HG03354 (cell line): Measurements from ENCODE around the gene NUDT4.
"Not testable (repeated sequence)": the region's sequence is repeated elsewhere in the genome, so short reads cannot be mapped to it uniquely, and the experiment has no call there.

ENCODE experiments used
- ATAC-seq: cut with Tn5 transposase; IDR thresholded peaks from one replicate; pipeline ENCODE4 v1.9.1; 2021; ENCODE audit warnings: mild to moderate bottlenecking; ENCODE audit not compliant: unreplicated experiment, poor library complexity, severe bottlenecking

NUDT4 gene

GRCh38 chr12:93365616-93366405 is 11.9 kb upstream of the NUDT4 start:
- ATAC-seq: no peak

GRCh38 chr12:93366422-93366821 is 11.3 kb upstream of the NUDT4 start:
- ATAC-seq: no peak

GRCh38 chr12:93368766-93369165 is 9.0 kb upstream of the NUDT4 start:
- no peak for ATAC-seq

GRCh38 chr12:93369505-93369904 is 8.2 kb upstream of the NUDT4 start:
- ATAC-seq: no peak

- no peak for ATAC-seq
Observed at GRCh38 chr12:93370947-93371346, 6.8 kb upstream of the NUDT4 start.

- ATAC-seq: no peak
Observed at GRCh38 chr12:93373961-93374656, 3.6 kb upstream of the NUDT4 start.

- no peak for ATAC-seq
Observed at GRCh38 chr12:93375906-93376305, 1.8 kb upstream of the NUDT4 start.

- no peak for ATAC-seq
Observed at GRCh38 chr12:93376436-93377251, 1.1 kb upstream of the NUDT4 start.

- peak; percentile 52 for ATAC-seq
Observed at GRCh38 chr12:93378196-93378997, 672 bp downstream of the NUDT4 start.

GRCh38 chr12:93378998-93379325 is 1.2 kb downstream of the NUDT4 start:
- no peak for ATAC-seq

GRCh38 chr12:93379326-93379980 is 1.7 kb downstream of the NUDT4 start:
- ATAC-seq: no peak

GRCh38 chr12:93379981-93380361 is 2.2 kb downstream of the NUDT4 start:
- no peak for ATAC-seq

- ATAC-seq: no peak
Observed at GRCh38 chr12:93380480-93381121, 2.9 kb downstream of the NUDT4 start.

GRCh38 chr12:93381161-93381975 is 3.6 kb downstream of the NUDT4 start:
- no peak for ATAC-seq

- ATAC-seq: not testable (repeated sequence)
Observed at GRCh38 chr12:93381976-93382437, 4.3 kb downstream of the NUDT4 start.

GRCh38 chr12:93387780-93388179 is 10.1 kb downstream of the NUDT4 start:
- no peak for ATAC-seq

GRCh38 chr12:93390031-93390430 is 12.3 kb downstream of the NUDT4 start:
- ATAC-seq: no peak
